Endometrial microvascular endothelial cells (primary cell): ENCODE results near the gene IGFBP6. TPM values are rescaled to one million over a fixed set of nuclear protein-coding genes. Genes with fewer than 3 reads are reported as not detected.

Experiments
- in situ Hi-C: cut with HindIII; loops from 2 replicates; pipeline ENCODE4 v1.10.0; 2017; ENCODE audit warnings: low sequenced_read_pairs, low pct_unique_long_range_greater_than_20kb; ENCODE audit errors: inconsistent ontology term
- total RNA-seq: library from RNA; depleted of rRNA; stranded (reverse); fragments of >200 nt; gene quantifications from one replicate; pipeline ENCODE4 v1.2.3, GENCODE V29; 2015; ENCODE audit errors: inconsistent ontology term

IGFBP6 gene
- total RNA-seq, 1 donor from 2014 or later = 73.8 TPM

- in situ Hi-C loops = no loop called here
These were observed 38.6 kb upstream of the IGFBP6 start for GRCh38 chr12:53058674-53059433.

- in situ Hi-C loops = no loop called here
These were observed 37.9 kb upstream of the IGFBP6 start for GRCh38 chr12:53059434-53060063.

GRCh38 chr12:53060064-53060720, 37.3 kb upstream of the IGFBP6 start:
- in situ Hi-C loops = no loop called here

- in situ Hi-C loops = no loop called here
These were observed 36.7 kb upstream of the IGFBP6 start for GRCh38 chr12:53060721-53061276.

- in situ Hi-C loops = no loop called here
These were observed 36.0 kb upstream of the IGFBP6 start for GRCh38 chr12:53061404-53062010.

- in situ Hi-C loops = no loop called here
These were observed 35.2 kb upstream of the IGFBP6 start for GRCh38 chr12:53062011-53062961.

- in situ Hi-C loops = no loop called here
These were observed 34.3 kb upstream of the IGFBP6 start for GRCh38 chr12:53062977-53063707.

- in situ Hi-C loops = no loop called here
These were observed 33.5 kb upstream of the IGFBP6 start for GRCh38 chr12:53063708-53064612.

GRCh38 chr12:53064613-53065436, 32.6 kb upstream of the IGFBP6 start:
- in situ Hi-C loops = no loop called here

GRCh38 chr12:53065470-53065869, 32.0 kb upstream of the IGFBP6 start:
- in situ Hi-C loops = no loop called here

GRCh38 chr12:53065975-53066931, 31.2 kb upstream of the IGFBP6 start:
- in situ Hi-C loops = no loop called here

- in situ Hi-C loops = no loop called here
These were observed 30.1 kb upstream of the IGFBP6 start for GRCh38 chr12:53067074-53067992.

- in situ Hi-C loops = no loop called here
These were observed 29.3 kb upstream of the IGFBP6 start for GRCh38 chr12:53067993-53068770.
